GM13977 (cell line): ENCODE data around the gene FOLR2.
A peak's percentile ranks its signal among the peaks of the same experiment; 100 is the strongest.

ENCODE experiments used
- DNase-seq: peaks from one replicate; pipeline ENCODE4 v3.0.0; 2012; ENCODE audit warnings: low spot score
- CTCF ChIP-seq: IDR thresholded peaks from 2 replicates; pipeline ENCODE4 v1.5.1; 2012; ENCODE audit warnings: mild to moderate bottlenecking, control low read depth; ENCODE audit not compliant: insufficient read depth; ENCODE audit errors: extremely low read depth, missing control alignments
- in situ Hi-C: fragments of 300-500 bp; cut with MboI; formaldehyde crosslinking; loops from one replicate; pipeline ENCODE4 v1.12.0; 2022; ENCODE audit warnings: low sequenced_read_pairs, low pct_unique_long_range_greater_than_20kb, mixed read lengths, inconsistent platforms; ENCODE audit not compliant: unreplicated experiment

FOLR2 gene

GRCh38 chr11:72231396-72232259 is 15.0 kb downstream of the FOLR2 start:
- peak; percentile 11 for DNase-seq
- in situ Hi-C loops, result no loop called here
- TF ChIP-seq CTCF, result no peak

DNA sequence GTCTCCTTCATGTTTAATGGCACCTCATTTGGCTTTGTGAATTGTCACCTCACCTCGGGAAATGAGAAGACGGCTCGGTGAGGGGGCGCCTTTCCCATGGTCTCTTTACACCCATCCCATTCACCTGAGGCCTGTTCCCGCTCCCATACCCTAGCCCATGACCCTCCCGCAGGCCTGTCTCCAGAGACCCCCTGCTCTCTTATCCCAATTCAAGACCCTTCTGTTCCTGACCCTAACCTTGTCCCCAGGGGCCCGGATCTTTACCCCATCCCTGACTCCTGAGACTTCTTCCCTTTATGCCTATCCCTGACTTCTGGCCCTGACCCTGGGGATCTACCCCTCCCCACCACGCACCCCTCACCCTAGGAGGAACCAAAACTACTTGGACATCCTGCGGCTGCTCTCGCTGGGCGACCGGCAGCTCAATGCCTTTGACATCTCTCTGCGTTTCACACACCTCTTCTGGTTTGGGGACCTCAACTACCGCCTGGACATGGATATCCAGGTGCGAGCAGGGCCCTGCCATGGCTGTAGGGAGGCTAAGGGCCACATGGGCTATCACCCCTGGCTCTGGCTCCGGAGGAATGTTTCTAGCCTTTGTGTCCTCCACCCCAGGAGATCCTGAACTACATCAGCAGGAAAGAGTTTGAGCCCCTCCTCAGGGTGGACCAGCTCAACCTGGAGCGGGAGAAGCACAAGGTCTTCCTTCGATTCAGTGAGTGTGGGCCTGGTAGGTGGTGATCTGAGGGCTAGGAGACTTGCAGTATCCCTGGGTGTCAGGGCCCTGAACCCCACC is 15.9 kb downstream of the FOLR2 start:
- no peak for DNase-seq
- in situ Hi-C loops, result no loop called here

GRCh38 chr11:72233056-72233772 is 16.6 kb downstream of the FOLR2 start:
- DNase-seq, result peak; percentile 9
- TF ChIP-seq CTCF, result no peak
- in situ Hi-C loops, result no loop called here

More for the DNA sequence above, 15.9 kb downstream of the FOLR2 start:
- no peak for TF ChIP-seq CTCF

DNA sequence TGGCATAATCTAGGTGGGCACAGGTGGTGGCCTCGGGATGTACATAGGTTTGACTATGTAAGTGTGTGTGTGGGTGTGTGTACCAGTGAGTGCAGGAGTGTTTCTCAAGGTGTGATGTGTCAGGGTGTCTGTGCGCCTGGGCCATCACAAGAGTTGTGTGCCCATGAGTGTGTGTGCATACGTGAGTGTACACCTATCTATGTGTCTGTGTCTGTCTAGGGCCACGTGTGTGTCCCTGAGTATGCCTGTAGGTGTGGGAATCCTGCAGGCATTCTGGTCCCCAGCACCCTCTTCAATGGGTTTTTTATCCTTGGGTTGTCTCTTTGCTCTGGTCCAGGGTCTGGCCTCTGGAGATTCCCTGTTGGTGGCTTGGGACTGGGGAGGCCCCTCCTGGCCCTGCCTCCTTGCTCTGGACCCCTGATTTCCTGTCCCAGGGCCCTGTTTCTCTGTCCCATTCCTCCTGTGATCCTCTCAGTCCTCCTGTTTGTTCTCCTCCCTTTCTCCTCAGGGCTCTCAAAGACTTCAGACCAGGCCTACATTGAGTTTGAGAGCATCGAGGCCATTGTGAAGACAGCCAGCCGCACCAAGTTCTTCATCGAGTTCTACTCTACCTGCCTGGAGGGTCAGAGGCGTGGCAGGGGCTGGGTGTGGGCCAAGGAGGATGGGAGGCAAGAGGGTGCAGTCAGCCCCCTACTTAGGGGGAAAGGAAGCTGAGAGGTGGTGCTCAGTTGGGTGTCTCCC is 17.3 kb downstream of the FOLR2 start:
- in situ Hi-C loops, result no loop called here
- DNase-seq, result peak; percentile 15
- no peak for TF ChIP-seq CTCF

- no peak for TF ChIP-seq CTCF
- in situ Hi-C loops, result no loop called here
- DNase-seq, result peak; percentile 17
Observed at GRCh38 chr11:72234514-72234830, 17.9 kb downstream of the FOLR2 start.

DNA sequence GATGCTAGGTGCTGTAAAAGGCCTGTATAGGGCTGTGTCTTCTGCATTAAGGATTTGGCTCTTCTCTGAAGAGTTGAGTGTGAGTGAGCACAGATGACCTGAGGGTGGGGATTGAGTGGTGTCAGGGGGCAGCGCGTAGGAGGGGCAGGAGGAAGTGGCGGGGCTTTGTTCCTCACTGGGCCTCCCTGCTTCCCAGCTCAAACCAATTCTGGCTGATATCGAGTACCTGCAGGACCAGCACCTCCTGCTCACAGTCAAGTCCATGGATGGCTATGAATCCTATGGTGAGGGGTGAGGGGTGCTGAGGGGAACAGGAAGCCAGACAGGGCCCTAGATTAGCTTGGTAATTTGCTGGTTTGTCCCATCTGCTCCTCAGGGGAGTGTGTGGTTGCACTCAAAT is 18.3 kb downstream of the FOLR2 start:
- DNase-seq, result peak; percentile 23
- in situ Hi-C loops, result no loop called here
- no peak for TF ChIP-seq CTCF
